NCI-H345 treated with DMSO at 0.1 percent for 48 hours (cell line): ENCODE measurements around the gene MPI.
"Not testable (repeated sequence)": the region's sequence is repeated elsewhere in the genome, so short reads cannot be mapped to it uniquely, and the experiment has no call there.

Source experiments
- DNase-seq: peaks from one replicate; lab custom pipeline; 2025; ENCODE audit not compliant: unreplicated experiment; lab: John Stamatoyannopoulos, UW

MPI gene

GRCh38 chr15:74890665-74890960 is 771 bp downstream of the MPI start:
- DNase-seq, result no peak

GRCh38 chr15:74891469-74891868 is 1.6 kb downstream of the MPI start:
- no peak for DNase-seq

- no peak for DNase-seq
Observed at GRCh38 chr15:74892313-74892712, 2.5 kb downstream of the MPI start.

- no peak for DNase-seq
Observed at GRCh38 chr15:74892931-74893330, 3.1 kb downstream of the MPI start.

- no peak for DNase-seq
Observed at GRCh38 chr15:74893627-74894026, 3.8 kb downstream of the MPI start.

GRCh38 chr15:74894383-74894782 is 4.5 kb downstream of the MPI start:
- not testable (repeated sequence) for DNase-seq

- no peak for DNase-seq
Observed at GRCh38 chr15:74895830-74896229, 6.0 kb downstream of the MPI start.

- no peak for DNase-seq
Observed at GRCh38 chr15:74896316-74896715, 6.5 kb downstream of the MPI start.

- DNase-seq, result no peak
Observed at GRCh38 chr15:74897300-74897701, 7.5 kb downstream of the MPI start.

GRCh38 chr15:74901612-74902063 is 11.8 kb downstream of the MPI start:
- DNase-seq, result peak; percentile 9

- DNase-seq, result no peak
Observed at GRCh38 chr15:74902295-74903075, 12.6 kb downstream of the MPI start.

- no peak for DNase-seq
Observed at GRCh38 chr15:74903676-74904075, 13.8 kb downstream of the MPI start.

- no peak for DNase-seq
Observed at GRCh38 chr15:74904190-74904805, 14.5 kb downstream of the MPI start.

GRCh38 chr15:74906067-74906449 is 16.2 kb downstream of the MPI start:
- no peak for DNase-seq

- peak; percentile 57 for DNase-seq
Observed at GRCh38 chr15:74906450-74907162, 16.8 kb downstream of the MPI start, which contains the start of gene FAM219B. Gene FAM219B, minus strand, starts transcription at chr15:74906851. Its CDS starts 51 bp downstream, at chr15:74906800.

GRCh38 chr15:74907163-74907870 is 17.5 kb downstream of the MPI start:
- DNase-seq, result no peak

- no peak for DNase-seq
Observed at GRCh38 chr15:74908635-74909034, 18.8 kb downstream of the MPI start.

- no peak for DNase-seq
Observed at GRCh38 chr15:74913041-74913440, 23.2 kb downstream of the MPI start.

- DNase-seq, result not testable (repeated sequence)
Observed at GRCh38 chr15:74913799-74914198, 24.0 kb downstream of the MPI start.

GRCh38 chr15:74917676-74918075 is 27.8 kb downstream of the MPI start:
- no peak for DNase-seq

GRCh38 chr15:74920456-74920855 is 30.6 kb downstream of the MPI start:
- DNase-seq, result no peak
